GM19023 (cell line): Measurements from ENCODE around the gene HIVEP2.

ENCODE experiments used
- ATAC-seq: cut with Tn5 transposase; IDR thresholded peaks from one replicate; pipeline ENCODE4 v1.9.1; 2021; ENCODE audit warnings: mild to moderate bottlenecking, moderate library complexity; ENCODE audit not compliant: unreplicated experiment

The HIVEP2 gene

GRCh38 chr6:142823256-142823902, 121.6 kb downstream of the HIVEP2 start:
- no peak for ATAC-seq

GRCh38 chr6:142822842-142823241, 122.1 kb downstream of the HIVEP2 start:
- no peak for ATAC-seq

- peak; percentile 66 for ATAC-seq
Observed at GRCh38 chr6:142822383-142822782, 122.6 kb downstream of the HIVEP2 start.

GRCh38 chr6:142821860-142822259, 123.1 kb downstream of the HIVEP2 start:
- ATAC-seq, result no peak

GRCh38 chr6:142821164-142821716, 123.7 kb downstream of the HIVEP2 start:
- no peak for ATAC-seq

GRCh38 chr6:142820338-142821051, 124.5 kb downstream of the HIVEP2 start:
- ATAC-seq, result no peak

GRCh38 chr6:142819603-142820337, 125.2 kb downstream of the HIVEP2 start:
- peak; percentile 66 for ATAC-seq

- no peak for ATAC-seq
Observed at GRCh38 chr6:142816486-142816885, 128.5 kb downstream of the HIVEP2 start.

- ATAC-seq, result no peak
Observed at GRCh38 chr6:142816031-142816430, 128.9 kb downstream of the HIVEP2 start.

GRCh38 chr6:142811923-142812322, 133.1 kb downstream of the HIVEP2 start:
- no peak for ATAC-seq

- ATAC-seq, result no peak
Observed at GRCh38 chr6:142810952-142811514, 133.9 kb downstream of the HIVEP2 start.

GRCh38 chr6:142809947-142810346, 135.0 kb downstream of the HIVEP2 start:
- no peak for ATAC-seq

GRCh38 chr6:142808405-142809061, 136.4 kb downstream of the HIVEP2 start:
- no peak for ATAC-seq

- no peak for ATAC-seq
Observed at GRCh38 chr6:142805042-142805441, 139.9 kb downstream of the HIVEP2 start.

GRCh38 chr6:142804490-142804889, 140.5 kb downstream of the HIVEP2 start:
- ATAC-seq, result no peak

GRCh38 chr6:142803495-142804058, 141.4 kb downstream of the HIVEP2 start:
- ATAC-seq, result no peak

GRCh38 chr6:142803032-142803431, 141.9 kb downstream of the HIVEP2 start:
- no peak for ATAC-seq

- ATAC-seq, result no peak
Observed at GRCh38 chr6:142802124-142802523, 142.9 kb downstream of the HIVEP2 start.

- ATAC-seq, result no peak
Observed at GRCh38 chr6:142800240-142800639, 144.7 kb downstream of the HIVEP2 start.

GRCh38 chr6:142799639-142800038, 145.3 kb downstream of the HIVEP2 start:
- ATAC-seq, result no peak
